Epithelial cell of esophagus (primary cell): ENCODE measurements around the gene MLXIP.

ENCODE experiments used
- DNase-seq: peaks from one replicate; pipeline ENCODE4 v3.0.0; 2010; ENCODE audit warnings: low read depth
- H3K4me3 ChIP-seq: 2 replicates; pipeline ENCODE4 v1.5.1; 2011; ENCODE audit warnings: mild to moderate bottlenecking, low read length, control low read depth
- CTCF ChIP-seq: IDR thresholded peaks from 2 replicates; pipeline ENCODE4 v1.5.1; 2011; ENCODE audit warnings: low read depth, mild to moderate bottlenecking, low read length, control low read depth, inconsistent platforms; ENCODE audit not compliant: insufficient read depth; ENCODE audit errors: missing control alignments

MLXIP gene

GRCh38 chr12:122141911-122142725 lies 63.6 kb downstream of the MLXIP start:
- no peak overlapping the region for H3K4me3 ChIP-seq
- no peak for TF ChIP-seq CTCF
- DNase-seq, result no peak

GRCh38 chr12:122142857-122143256 lies 64.3 kb downstream of the MLXIP start:
- no peak for TF ChIP-seq CTCF
- no peak overlapping the region for H3K4me3 ChIP-seq
- DNase-seq, result no peak

- no peak for DNase-seq
- H3K4me3 ChIP-seq, result no peak overlapping the region
Measured at GRCh38 chr12:122144885-122145284, 66.3 kb downstream of the MLXIP start.

GRCh38 chr12:122145505-122146330 lies 67.2 kb downstream of the MLXIP start:
- no peak for TF ChIP-seq CTCF
- H3K4me3 ChIP-seq, result no peak overlapping the region
- no peak for DNase-seq

More at GRCh38 chr12:122144885-122145284, 66.3 kb downstream of the MLXIP start:
- TF ChIP-seq CTCF, result no peak

GRCh38 chr12:122147514-122148290 lies 69.1 kb downstream of the MLXIP start:
- TF ChIP-seq CTCF, result no peak
- DNase-seq, result no peak

GRCh38 chr12:122148657-122149056 lies 70.1 kb downstream of the MLXIP start:
- DNase-seq, result no peak
- no peak for TF ChIP-seq CTCF
- no peak overlapping the region for H3K4me3 ChIP-seq

More at GRCh38 chr12:122147514-122148290, 69.1 kb downstream of the MLXIP start:
- H3K4me3 ChIP-seq, result no peak overlapping the region
